Adrenal gland (tissue), 5 donors: ENCODE data around the gene AFTPH.

Experiments
- POLR2A ChIP-seq, 2 donors: fragments of 450-650 bp; IDR thresholded peaks; one replicate each; pipeline ENCODE4 v1.6.1; 2017; ENCODE audit warnings: antibody characterized with exemption in 2 of 2, mild to moderate bottlenecking in 2 of 2, moderate library complexity in 1 of 2
- TF ChIP-seq, protein P1 (sequence below), 6 experiments: fragments of 450-650 bp in 4 of 6; fragments of 200-600 bp in 2 of 6; sonication (generic) in 1 of 6; IDR thresholded peaks; 1 replicate in 5 of 6; 2 replicates in 1 of 6; pipeline versions ENCODE4 v1.5.1 to v1.8.0; 2016 to 2021; ENCODE audit warnings: antibody characterized with exemption in 6 of 6, mild to moderate bottlenecking in 2 of 6, moderate library complexity in 1 of 6
- donor health status: DM: no; HTN: no; CAD: no.

DNA sequence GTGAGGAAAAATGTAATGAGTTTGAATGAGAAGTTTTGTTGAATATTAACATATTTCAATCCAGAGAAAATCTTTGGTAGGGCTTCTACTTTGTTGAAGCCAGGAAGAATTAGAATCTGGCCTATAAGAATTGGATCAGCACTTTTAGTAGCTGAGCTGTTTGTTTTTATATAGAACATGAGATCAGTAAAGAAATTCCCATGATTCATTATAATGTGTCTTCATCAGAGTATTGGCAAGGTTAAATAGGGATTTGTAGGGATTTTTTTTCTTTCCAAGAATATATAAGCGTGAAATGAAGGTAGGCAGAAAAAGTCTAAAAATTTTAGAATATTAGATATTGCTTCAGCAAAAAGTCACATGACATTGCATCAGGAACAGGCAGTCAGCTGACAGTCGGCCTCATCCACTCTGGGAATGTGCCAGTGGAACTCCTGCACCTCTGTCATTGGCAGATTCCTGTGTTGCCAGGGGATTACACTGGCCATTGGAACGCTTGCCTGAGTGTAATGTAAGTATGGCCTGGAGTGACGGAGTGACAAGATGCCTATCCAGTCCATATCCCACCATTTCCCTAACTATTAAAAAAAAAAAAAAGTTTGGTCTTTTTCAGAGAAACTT, 69.0 kb downstream of the AFTPH start:
- no peak for TF ChIP-seq POLR2A (IDR thresholded peaks at IDR 0.05)
- TF ChIP-seq, protein P1, sequence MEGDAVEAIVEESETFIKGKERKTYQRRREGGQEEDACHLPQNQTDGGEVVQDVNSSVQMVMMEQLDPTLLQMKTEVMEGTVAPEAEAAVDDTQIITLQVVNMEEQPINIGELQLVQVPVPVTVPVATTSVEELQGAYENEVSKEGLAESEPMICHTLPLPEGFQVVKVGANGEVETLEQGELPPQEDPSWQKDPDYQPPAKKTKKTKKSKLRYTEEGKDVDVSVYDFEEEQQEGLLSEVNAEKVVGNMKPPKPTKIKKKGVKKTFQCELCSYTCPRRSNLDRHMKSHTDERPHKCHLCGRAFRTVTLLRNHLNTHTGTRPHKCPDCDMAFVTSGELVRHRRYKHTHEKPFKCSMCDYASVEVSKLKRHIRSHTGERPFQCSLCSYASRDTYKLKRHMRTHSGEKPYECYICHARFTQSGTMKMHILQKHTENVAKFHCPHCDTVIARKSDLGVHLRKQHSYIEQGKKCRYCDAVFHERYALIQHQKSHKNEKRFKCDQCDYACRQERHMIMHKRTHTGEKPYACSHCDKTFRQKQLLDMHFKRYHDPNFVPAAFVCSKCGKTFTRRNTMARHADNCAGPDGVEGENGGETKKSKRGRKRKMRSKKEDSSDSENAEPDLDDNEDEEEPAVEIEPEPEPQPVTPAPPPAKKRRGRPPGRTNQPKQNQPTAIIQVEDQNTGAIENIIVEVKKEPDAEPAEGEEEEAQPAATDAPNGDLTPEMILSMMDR (IDR thresholded peaks at IDR 0.05), result no peak
